ENCODE results near the gene LRMDA.

DNA sequence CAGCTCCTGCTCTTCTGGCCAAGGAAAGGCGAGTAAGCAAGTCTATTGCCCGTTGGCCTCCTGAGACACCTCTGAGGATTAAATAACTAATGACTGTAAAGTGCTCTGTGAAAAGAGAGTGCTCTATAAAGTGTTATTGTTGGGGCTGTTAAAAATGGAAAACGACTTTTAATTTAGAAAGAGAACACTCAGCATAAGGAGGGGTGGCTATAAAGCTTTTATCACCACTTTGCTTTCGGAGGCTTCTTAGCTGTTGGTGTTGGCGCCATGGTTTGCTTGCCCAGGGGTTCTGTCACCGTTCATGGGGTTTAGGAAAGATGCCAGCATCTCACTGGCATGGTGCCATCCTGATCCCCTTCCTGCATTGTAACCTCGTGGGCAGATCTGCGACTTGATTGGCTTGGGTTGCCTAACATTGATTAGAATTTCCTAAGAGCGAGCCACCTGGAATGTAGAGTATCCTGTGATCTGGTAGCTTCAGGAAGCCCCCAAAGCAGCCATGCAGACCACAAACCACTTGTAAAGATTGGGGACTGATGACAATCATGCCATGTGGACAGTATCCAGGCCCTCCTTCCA lies 509.9 kb downstream of the LRMDA start:
- TF ChIP-seq, protein P1, sequence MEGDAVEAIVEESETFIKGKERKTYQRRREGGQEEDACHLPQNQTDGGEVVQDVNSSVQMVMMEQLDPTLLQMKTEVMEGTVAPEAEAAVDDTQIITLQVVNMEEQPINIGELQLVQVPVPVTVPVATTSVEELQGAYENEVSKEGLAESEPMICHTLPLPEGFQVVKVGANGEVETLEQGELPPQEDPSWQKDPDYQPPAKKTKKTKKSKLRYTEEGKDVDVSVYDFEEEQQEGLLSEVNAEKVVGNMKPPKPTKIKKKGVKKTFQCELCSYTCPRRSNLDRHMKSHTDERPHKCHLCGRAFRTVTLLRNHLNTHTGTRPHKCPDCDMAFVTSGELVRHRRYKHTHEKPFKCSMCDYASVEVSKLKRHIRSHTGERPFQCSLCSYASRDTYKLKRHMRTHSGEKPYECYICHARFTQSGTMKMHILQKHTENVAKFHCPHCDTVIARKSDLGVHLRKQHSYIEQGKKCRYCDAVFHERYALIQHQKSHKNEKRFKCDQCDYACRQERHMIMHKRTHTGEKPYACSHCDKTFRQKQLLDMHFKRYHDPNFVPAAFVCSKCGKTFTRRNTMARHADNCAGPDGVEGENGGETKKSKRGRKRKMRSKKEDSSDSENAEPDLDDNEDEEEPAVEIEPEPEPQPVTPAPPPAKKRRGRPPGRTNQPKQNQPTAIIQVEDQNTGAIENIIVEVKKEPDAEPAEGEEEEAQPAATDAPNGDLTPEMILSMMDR (IDR thresholded peaks at IDR 0.05) = no peak
- no peak for TF ChIP-seq EP300 (IDR thresholded peaks at IDR 0.05)
- no peak for TF ChIP-seq POLR2A (IDR thresholded peaks at IDR 0.05)

All from tibial nerve (tissue), 4 donors.